HG02981 (cell line): ENCODE results near the gene CYP8B1.
"Not testable (repeated sequence)": the region's sequence is repeated elsewhere in the genome, so short reads cannot be mapped to it uniquely, and the experiment has no call there.

Experiments used
- ATAC-seq: cut with Tn5 transposase; IDR thresholded peaks from one replicate; pipeline ENCODE4 v1.9.1; 2021; ENCODE audit warnings: mild to moderate bottlenecking, moderate library complexity; ENCODE audit not compliant: unreplicated experiment

Gene CYP8B1

DNA sequence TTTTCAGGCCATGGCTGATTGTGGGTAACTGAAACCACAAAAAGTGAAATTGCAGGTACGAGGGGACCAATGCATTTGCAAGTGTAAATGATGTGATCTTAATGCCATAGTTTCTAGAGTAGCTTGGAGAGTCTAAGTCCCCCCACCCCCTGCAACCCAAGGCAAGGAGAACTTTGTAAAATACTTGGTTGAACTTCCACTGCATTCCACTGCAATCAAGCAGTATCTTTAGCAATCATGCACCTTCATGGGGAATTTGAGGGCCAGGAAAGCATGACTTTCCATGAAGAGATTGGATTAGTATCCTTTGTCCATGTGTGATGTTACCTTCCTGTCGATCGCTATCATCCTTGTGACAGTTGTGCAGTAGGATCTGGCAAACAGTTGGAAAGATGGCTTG is 11.4 kb upstream of the CYP8B1 start:
- no peak for ATAC-seq

DNA sequence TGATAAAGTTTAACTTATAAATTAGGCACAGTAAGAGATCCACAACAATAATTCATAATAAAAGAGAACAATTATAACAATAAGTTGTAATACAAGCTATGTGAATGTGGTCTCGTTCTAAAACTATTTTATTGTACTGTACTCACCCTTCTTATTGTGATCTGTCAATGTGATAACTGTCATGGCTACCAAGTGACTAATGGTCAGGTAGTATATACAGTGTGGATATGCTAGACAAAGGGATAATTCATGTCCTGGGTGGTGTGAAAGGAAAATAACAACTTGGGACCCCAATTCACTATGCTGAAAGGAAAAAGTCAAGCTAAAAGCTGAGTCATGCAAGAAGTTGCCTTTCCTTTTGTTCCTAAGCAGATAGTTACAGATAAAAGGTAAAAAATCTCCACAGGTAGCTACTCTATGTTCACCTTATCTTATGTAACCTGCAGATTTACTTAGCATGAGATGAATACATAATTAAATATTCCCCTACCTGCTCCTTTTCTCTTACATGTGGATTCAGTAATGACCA is 10.7 kb upstream of the CYP8B1 start:
- no peak for ATAC-seq

DNA sequence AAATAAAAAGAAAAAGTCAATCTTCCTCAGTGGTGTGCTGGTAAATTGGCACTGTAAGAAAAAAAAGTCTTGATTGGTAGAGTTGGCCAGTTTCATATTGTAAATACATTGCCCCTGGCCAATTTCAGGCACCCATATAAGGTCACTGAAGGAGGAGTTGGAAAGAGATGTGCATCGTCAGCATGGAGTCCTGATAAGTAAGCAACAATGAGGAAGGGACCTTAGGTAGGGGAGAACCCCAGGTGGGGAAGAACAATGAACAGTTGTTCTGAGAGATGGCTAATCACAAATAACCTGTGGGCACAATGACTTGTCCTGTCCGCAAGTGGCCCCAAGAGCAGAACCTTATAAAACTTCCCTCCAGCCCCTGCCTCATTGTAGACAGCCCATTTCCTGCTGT is 8.6 kb upstream of the CYP8B1 start:
- no peak for ATAC-seq

DNA sequence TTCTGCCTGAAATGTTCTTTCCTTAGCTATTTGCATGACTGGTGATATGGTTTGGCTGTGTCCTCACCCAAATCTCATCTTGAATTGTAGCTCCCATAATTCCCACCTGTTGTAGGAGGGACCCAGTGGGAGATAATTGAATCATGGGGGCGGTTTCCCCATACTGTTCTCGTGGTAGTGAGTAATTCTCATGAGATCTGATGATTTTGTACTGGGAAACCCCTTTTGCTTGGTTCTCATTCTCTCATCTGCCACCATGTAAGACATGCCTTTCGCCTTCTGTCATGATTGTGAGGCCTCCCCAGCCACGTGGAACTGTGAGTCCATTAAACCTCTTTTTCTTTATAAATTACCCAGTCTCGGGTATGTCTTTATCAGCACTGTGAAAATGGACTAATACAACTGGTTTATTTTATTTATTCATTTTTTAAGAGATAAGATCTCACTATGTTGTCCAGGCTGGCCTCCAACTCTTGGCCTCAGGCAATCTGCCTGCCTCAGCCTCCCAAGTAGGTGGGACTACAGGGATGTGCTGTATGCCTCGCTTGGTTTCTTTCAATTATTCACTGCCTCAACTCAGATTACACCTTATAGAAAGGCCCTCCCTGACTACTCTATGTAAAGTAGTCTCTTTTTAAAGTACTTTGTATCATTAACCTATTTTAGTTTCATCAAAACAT is 7.7 kb upstream of the CYP8B1 start:
- ATAC-seq, result not testable (repeated sequence)

DNA sequence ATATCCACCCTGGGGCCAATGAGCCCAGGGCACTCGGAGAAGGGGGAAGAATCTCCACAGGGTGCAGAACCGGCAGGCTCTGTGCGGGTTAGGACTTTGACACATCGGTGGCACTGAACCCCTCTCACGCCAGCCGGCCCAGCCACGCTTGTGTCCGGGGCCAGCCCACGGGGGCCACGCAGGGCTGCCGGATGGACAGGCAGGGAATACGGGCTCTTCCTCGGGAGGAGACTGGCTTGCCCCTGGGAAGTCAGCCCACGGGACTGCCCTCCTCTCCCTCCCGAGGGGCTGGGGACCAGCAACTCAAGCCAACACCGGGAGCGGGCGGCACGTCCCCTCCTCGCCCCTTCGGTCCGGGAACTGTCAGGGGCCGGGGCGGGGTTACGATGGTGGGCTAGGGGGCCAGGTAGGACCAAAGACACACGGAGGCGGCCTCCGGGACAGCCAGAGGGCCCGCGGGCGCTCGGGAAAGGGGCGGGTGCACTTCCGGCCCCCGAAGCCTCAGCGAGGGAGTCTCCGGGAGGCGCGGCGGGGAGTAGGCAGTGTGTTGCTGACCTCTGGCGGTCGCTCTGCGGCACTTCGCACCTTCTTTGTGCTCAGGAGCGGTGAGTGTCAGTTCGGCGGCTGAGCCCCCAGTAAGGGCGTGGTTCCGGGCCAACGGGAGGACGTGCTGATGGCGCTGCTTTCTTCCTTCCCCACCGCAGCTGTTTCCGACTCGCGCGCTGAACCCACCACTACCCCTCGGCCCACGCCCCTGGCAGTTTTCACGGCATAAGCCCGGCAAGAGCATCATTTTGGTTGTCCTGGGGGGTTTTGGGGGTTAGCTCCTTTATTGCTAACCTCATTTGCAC is 5.1 kb upstream of the CYP8B1 start:
- ATAC-seq, result peak; percentile 97

DNA sequence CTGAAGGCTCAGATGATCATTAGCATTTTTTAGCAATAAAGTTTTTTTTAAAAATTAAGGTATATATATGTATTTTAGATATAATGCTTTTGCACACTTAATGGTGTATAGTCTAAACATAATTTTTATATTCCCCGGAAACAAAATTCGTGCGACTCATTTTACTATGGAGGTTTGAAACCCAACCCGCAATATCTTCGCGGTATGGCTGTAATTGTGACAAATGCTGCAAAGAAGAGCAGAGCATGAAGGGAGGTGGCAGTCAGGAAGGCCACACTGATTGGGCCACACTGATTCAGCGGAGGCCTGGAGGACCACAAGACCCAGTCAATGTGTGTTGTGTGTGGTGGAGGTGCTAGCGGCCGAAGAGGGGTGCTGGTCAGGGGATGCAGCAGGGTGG is 4.5 kb upstream of the CYP8B1 start:
- no peak for ATAC-seq

DNA sequence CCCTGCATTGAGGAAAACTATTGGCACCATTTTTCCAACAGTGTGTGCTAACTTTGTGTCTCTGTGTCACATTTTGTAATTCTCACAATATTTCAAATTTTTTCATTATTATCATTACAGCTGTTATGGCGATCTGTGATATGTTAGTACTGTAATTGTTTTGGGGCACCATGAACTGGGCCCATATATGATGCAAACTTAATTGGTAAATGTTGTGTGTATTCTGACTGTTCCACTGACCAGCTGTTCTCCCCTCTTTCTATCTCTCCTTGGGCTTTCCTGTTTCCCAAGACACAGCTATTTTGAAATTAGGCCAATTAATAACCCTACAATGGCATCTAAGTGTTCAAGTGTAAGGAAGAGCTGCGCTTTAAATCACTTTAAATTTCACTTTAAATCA is 2.2 kb upstream of the CYP8B1 start:
- ATAC-seq, result no peak

DNA sequence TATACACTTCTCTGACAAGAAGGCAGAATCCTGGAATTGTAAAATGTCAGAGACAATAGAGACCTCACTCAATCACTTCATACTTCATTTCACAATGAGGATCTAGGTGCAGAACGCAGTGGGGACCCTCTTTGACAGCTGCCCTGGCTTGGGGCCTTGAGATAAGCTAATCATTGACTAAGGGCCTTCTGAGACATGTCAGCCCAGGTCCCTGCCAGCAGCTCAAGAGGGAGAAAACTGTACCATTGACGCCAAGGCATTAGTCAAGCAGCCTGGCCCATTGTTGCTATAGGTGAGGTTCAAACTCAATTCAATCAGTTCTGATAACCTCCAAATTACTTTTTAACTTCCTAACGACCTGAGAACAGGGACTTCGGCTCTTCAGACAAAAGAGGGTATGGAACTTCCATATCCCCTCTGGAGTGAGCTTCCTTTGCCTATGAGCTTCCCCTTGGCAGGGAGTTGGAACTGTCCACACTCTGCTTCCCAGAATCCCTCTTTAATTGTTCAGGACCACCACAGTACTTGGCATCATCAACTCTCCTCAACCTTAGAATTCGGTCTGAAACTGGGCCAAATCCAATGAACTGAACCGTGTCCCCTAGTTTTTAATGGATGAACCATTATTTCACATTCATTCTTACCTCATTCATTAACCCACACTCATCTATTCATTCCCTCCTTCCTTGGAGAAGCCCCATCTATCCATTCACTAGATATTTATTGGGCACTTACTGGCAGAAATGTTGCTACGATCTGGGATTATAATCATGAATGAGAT is 1.5 kb upstream of the CYP8B1 start:
- ATAC-seq, result no peak

DNA sequence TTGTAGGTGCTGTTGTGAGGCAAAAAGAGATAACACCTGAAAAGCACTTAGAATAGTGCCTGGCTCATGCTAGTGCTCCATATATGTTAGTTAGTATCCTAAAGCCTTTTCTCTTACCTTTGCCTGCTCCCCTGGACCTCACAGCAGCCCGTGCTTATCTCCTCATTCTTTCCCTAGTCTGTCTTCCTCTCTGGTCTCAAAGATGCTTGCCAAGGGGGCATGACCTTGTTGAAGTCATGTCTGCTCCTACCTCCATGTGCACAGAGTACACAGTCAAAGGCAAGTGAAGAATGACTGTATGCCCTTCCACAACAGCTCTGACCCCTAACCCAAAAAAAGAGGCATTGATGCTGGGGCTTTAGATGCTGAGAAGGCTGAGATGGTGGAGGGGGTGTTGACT is 722 bp upstream of the CYP8B1 start:
- no peak for ATAC-seq

DNA sequence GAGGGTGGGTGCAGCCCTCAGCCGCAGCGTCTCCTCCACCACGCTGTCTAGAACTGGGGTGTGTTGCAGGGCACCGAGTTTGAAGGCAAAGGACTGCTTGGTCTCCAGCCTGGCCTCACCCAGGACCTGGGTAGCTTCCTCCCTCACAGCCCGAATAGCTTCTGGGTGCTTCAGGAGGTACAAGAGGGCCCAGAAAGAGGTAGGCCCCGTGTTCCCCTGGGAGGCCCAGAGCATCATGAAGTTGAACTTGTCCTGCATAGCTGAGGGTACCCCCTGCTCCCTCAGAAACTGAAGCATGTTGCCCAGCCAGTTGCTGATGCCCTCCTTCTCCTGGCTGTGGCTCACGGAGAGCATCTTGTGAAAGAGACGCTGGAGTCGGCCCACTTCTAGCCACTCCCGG is 930 bp downstream of the CYP8B1 start:
- ATAC-seq, result no peak

DNA sequence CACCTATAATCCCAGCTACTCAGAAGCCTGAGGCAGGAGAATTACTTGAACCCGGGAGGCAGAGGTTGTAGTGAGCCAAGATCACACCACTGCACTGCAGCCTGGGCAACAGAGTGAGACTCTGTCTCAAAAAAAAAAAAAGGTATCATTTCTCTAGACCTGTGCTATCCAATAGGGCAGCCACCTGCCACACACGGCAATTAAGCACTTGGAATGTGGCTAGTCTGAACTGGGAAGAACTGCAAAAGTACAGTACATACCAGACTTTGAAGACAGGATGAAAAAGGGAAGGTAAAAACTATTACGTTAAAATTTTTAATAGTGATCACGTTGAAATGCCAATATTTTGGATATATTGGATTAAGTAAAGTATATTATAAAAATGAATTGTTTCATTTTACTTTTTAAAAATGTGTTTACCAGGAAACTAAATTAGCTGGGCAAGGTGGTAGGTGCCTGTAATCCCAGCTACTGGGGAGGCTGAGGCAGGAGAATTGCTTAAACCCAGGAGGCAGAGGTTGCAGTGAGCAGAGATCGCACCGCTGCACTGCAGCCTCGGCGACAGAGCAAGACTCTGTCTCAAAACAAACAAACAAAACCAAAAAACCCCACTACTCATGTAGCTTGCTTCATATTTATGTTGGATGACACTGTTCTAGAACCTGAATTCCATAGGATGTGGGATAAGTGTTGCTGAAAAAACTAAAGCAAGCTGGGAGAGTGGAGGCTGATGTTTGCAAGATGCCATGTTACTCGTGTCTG is 2.3 kb downstream of the CYP8B1 start:
- no peak for ATAC-seq

DNA sequence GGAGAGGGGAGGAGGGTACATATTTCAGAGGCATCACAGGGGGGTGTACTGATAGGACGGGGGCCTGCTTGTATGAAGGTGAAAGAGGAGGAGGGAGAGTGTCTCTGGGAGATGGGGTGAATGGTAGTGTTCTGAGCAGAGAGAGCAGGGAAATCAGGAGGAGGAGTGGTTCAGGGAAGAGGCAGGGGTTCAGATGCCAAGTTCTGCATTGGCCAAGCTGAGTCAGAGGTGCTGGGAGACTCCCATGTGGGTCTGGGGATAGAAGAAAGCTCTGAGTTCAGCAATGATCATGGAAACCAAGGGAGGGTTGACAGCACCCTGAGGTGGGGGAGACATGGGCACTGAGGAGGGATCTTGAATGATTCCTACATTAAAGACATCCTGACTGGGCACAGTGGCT is 3.0 kb downstream of the CYP8B1 start:
- ATAC-seq, result no peak

DNA sequence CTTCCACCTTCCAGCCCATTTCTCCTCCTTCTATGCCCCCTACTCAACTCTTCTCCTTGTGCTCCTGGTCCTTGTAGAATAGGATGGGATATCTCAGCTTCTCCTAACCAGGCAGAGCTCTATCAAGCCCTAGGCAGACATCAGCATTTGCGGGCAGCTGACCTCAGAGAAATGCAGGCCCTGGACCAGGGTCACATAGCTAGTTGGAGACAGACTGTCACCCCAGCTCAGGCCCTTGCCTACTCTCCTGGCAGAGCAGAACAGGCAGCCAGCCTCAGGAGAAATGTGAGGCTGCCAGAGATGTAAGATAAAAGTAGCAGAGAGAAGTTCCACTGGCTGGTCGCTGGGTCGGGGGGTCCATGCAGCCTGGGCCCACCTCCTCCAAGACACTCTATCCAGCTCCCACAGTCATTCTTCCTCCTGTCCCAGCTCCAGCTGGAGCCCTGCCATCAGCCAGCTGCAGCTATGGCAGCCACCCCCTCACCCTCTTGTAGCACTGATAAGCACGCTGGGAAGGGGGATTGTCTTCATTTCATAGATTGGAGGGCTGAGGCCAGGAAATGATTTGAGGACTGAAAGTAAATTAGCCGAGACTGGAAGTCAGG is 4.0 kb downstream of the CYP8B1 start:
- ATAC-seq, result no peak

DNA sequence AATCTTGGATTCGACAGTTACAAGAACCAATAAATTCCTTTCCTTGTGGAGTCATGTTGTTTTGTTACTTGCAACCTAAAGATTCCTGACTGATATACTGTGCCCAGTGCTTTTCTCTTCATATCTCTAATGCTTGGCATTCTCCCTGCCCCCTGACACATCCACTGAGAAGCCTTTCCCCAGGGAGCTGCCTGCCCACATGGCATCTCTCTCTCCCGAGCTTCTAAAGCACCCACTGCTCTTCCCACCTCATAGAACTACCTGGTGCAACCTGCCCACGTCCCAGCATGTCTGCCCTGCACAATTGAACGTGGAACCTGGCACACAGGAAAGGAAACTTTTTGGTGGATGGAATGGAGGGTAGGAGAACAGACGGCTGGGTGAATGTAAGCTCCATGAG is 6.8 kb downstream of the CYP8B1 start:
- ATAC-seq, result no peak

DNA sequence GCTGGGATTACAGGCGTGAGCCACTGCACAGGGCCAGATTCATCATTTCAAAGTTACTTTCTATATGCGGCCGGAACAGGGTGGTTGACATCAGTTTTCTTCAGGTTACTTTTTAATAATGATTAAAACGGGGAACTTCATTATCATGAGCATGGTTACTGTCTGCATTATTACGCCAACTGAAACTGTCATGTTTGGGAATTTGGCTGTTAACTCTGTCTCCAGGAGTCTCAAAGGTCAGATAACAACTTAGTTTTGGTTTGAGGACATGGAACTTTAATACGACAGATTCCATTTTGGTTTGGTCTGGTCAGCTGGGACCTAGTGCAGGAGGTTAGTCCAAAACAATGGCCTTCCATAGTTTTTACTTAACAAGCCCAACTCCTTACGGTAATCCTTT is 8.5 kb downstream of the CYP8B1 start:
- no peak for ATAC-seq

DNA sequence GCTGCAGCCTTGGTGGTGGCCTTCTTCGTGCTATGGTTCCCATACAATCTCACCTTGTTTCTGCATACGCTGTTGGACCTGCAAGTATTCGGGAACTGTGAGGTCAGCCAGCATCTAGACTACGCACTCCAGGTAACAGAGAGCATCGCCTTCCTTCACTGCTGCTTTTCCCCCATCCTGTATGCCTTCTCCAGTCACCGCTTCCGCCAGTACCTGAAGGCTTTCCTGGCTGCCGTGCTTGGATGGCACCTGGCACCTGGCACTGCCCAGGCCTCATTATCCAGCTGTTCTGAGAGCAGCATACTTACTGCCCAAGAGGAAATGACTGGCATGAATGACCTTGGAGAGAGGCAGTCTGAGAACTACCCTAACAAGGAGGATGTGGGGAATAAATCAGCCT is 10.4 kb downstream of the CYP8B1 start:
- no peak for ATAC-seq

DNA sequence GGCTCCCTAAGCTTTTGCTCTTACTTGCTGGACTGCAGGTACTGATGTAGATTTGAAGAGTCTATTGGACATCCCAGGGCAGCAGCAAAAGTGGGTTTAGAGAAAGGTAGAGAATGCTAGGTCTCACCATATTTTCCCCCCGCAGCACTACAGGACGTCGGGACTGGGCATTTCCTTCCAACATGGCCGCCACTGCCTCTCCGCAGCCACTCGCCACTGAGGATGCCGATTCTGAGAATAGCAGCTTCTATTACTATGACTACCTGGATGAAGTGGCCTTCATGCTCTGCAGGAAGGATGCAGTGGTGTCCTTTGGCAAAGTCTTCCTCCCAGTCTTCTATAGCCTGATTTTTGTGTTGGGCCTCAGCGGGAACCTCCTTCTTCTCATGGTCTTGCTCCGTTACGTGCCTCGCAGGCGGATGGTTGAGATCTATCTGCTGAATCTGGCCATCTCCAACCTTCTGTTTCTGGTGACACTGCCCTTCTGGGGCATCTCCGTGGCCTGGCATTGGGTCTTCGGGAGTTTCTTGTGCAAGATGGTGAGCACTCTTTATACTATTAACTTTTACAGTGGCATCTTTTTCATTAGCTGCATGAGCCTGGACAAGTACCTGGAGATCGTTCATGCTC is 11.2 kb downstream of the CYP8B1 start:
- ATAC-seq, result no peak

DNA sequence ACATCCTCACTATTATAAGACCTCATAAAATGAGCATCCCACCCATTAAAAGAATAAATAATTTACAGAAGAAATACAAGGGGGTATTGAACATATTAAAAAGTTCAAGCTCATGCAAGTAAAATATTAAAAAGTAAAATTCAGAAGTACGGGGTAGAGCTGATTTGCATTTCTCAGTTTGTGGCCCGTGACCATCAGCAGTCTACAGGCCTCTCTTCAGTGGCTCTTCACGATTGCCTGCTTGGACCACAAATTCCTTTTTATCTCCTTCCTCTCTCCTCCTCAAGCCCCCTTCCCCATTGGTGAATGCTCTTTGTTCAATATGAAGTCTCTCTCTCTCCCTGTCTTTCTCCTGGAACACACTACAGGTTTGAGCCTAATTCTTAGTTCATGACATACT is 19.1 kb downstream of the CYP8B1 start:
- no peak for ATAC-seq

DNA sequence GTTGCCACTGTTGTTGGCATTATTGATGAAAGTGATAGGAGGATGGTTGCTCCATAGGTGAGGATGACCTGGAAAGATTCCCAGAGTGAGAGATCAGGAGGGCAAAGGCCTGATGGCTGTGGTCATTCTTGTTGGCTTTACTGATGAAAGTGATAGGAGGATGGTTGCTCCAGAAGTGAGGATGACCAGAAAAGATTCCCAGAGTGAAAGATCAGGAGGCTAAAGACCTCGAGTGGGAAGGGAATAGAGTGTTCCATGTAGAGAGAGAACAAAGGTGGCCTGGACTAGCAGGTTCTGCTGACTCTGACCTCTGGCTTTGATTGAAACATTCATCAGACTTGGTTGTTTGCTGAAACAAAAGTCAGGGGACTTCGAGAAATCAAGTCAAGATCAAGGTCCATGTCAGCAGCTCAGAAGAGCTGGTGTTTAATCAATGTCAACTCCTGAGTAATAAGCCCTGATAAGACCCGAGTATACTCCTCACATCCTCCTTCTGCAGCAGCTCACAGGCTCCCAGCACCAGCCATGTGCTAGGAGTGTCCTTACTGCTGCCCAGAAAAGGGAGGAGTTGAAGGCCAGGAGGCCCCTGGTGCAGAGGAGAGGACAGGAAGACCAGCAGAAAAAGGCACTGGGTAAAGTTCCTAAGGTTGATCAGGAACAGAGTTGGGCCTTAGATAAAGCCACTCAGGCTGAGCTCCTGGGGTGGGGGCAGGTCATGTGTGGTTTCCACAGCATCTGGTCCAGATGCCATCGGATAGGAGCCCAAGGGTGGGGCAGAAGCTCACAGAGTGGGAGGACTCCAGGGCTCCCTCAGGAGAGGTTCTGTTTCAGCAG is 19.9 kb downstream of the CYP8B1 start:
- no peak for ATAC-seq
